NCI-H1092 treated with DMSO at 0.1 percent for 48 hours (cell line): ENCODE results near the gene ATXN7L1.
A peak's percentile ranks its signal among the peaks of the same experiment; 100 is the strongest.

ENCODE experiments used
- DNase-seq: peaks from one replicate; lab custom pipeline; 2025; lab: John Stamatoyannopoulos, UW

Gene ATXN7L1

GRCh38 chr7:105583061-105583460 lies 293.3 kb downstream of the ATXN7L1 start:
- DNase-seq, result no peak

GRCh38 chr7:105581066-105581811 lies 295.2 kb downstream of the ATXN7L1 start, which contains the start of gene EFCAB10:
EFCAB10 (minus strand) TSS chr7:105581493; CDS start chr7:105581463, 30 bp downstream.
- DNase-seq, result peak; percentile 87

GRCh38 chr7:105580022-105580740 lies 296.2 kb downstream of the ATXN7L1 start:
- no peak for DNase-seq

DNA sequence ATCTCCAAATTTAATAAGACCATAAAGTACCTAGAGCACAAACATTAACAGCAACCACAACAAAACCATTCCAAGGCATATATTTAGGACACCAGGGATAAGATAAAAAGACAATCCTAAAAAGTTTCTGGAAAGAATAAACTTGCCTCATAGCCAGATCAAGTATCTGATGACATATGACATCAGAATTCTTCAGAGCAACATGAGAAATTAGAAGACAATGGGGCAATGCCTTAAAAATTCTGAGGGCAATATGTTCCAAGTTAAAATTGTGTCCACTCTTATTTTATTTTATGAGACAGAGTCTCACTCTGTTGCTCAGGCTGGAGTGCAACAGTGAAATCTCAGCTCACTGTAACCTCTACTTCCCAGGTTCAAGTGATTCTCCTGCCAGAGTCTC lies 297.9 kb downstream of the ATXN7L1 start:
- no peak for DNase-seq

- DNase-seq, result no peak
Measured at GRCh38 chr7:105577251-105577650, 299.1 kb downstream of the ATXN7L1 start.

- no peak for DNase-seq
Measured at GRCh38 chr7:105571891-105572290, 304.5 kb downstream of the ATXN7L1 start.

- no peak for DNase-seq
Measured at GRCh38 chr7:105567821-105568220, 308.6 kb downstream of the ATXN7L1 start.

- DNase-seq, result no peak
Measured at GRCh38 chr7:105567024-105567423, 309.4 kb downstream of the ATXN7L1 start.

- DNase-seq, result no peak
Measured at GRCh38 chr7:105565190-105565589, 311.2 kb downstream of the ATXN7L1 start.

- no peak for DNase-seq
Measured at GRCh38 chr7:105559926-105560325, 316.5 kb downstream of the ATXN7L1 start.
